Activated CD8-positive, alpha-beta memory T cell treated with anti-CD3 and anti-CD28 coated beads for 36 hours (primary cell): ENCODE results near the gene SOCS3. TPM values are rescaled to one million over a fixed set of nuclear protein-coding genes. Genes with fewer than 3 reads are reported as not detected.

ENCODE experiments used
- CTCF ChIA-PET: fragments of 350-600 bp; sonication (Branson Sonifier 250); formaldehyde crosslinking; loops from one replicate; lab custom pipeline; 2021; ENCODE audit warnings: antibody characterized with exemption; lab: Charles Lee
- POLR2A ChIA-PET: fragments of 350-600 bp; sonication (Branson Sonifier 250); formaldehyde crosslinking; loops from one replicate; lab custom pipeline; 2021; ENCODE audit warnings: antibody characterized with exemption; lab: Charles Lee
- total RNA-seq, 2 experiments: library from RNA; stranded (reverse); gene quantifications; one replicate each; pipeline ENCODE4 v1.2.3, GENCODE V29; 2021

SOCS3 gene
- total RNA-seq, 2 experiments from 2014 or later: 27.8 to 28.6 TPM

- CTCF ChIA-PET: interaction anchor here (1.0 kb wide), 1 partner anchor 14 kb away, joined by 3 read pairs; no protein-coding TSS in a partner anchor
- POLR2A ChIA-PET: interaction anchor here (0.8 to 1.0 kb wide), 3 partner anchors 10 to 27 kb away, joined by 3 to 6 read pairs (median 3); no protein-coding TSS in a partner anchor
These were observed 30.4 kb downstream of the SOCS3 start for GRCh38 chr17:78329263-78330059.

- ChIA-PET CTCF (no interaction called here), POLR2A (interaction anchor here (0.6 kb wide), 1 partner anchor 391 kb away, joined by 3 read pairs; no protein-coding TSS in a partner anchor)
These were observed 32.0 kb downstream of the SOCS3 start for GRCh38 chr17:78327880-78328279.

GRCh38 chr17:78325076-78325687, 34.7 kb downstream of the SOCS3 start:
- ChIA-PET POLR2A (no interaction called here), CTCF (interaction anchor here (1.0 to 1.5 kb wide), 2 partner anchors 10 to 97 kb away, joined by 3 read pairs; no protein-coding TSS in a partner anchor)

GRCh38 chr17:78324391-78325075, 35.3 kb downstream of the SOCS3 start:
- CTCF ChIA-PET: interaction anchor here (1.0 to 1.5 kb wide), 2 partner anchors 10 to 98 kb away, joined by 3 read pairs; no protein-coding TSS in a partner anchor

GRCh38 chr17:78323826-78324390, 36.0 kb downstream of the SOCS3 start:
- ChIA-PET CTCF (no interaction called here), POLR2A (no interaction called here)

More at GRCh38 chr17:78324391-78325075, 35.3 kb downstream of the SOCS3 start:
- POLR2A ChIA-PET: no interaction called here

GRCh38 chr17:78322858-78323455, 36.9 kb downstream of the SOCS3 start:
- POLR2A ChIA-PET: no interaction called here
- CTCF ChIA-PET: no interaction called here

- CTCF ChIA-PET: interaction anchor here (1.5 kb wide), 1 partner anchor 72 kb away, joined by 4 read pairs; no protein-coding TSS in a partner anchor
- POLR2A ChIA-PET: no interaction called here
These were observed 37.5 kb downstream of the SOCS3 start for GRCh38 chr17:78322327-78322857.

GRCh38 chr17:78318843-78319242, 41.0 kb downstream of the SOCS3 start:
- CTCF ChIA-PET: interaction anchor here (1.8 kb wide), 1 partner anchor 13 kb away, joined by 5 read pairs; no protein-coding TSS in a partner anchor
- POLR2A ChIA-PET: no interaction called here

GRCh38 chr17:78318407-78318806, 41.5 kb downstream of the SOCS3 start:
- POLR2A ChIA-PET: no interaction called here
- CTCF ChIA-PET: interaction anchor here (1.8 kb wide), 1 partner anchor 14 kb away, joined by 5 read pairs; no protein-coding TSS in a partner anchor

GRCh38 chr17:78317794-78318400, 42.0 kb downstream of the SOCS3 start:
- ChIA-PET POLR2A (interaction anchor here (0.7 kb wide), 1 partner anchor 28 kb away, joined by 4 read pairs; no protein-coding TSS in a partner anchor), CTCF (interaction anchor here (1.8 kb wide), 1 partner anchor 14 kb away, joined by 5 read pairs; no protein-coding TSS in a partner anchor)

GRCh38 chr17:78316867-78317789, 42.7 kb downstream of the SOCS3 start:
- ChIA-PET POLR2A (interaction anchor here (0.7 to 1.8 kb wide), 2 partner anchors 27 to 39 kb away, joined by 4 read pairs; no protein-coding TSS in a partner anchor), CTCF (interaction anchor here (1.1 to 5.7 kb wide), 4 partner anchors 10 to 44 kb away, joined by 4 to 20 read pairs (median 4); no protein-coding TSS in a partner anchor)

GRCh38 chr17:78316115-78316866, 43.6 kb downstream of the SOCS3 start:
- ChIA-PET CTCF (interaction anchor here (1.1 to 5.7 kb wide), 4 partner anchors 9 to 65 kb away, joined by 4 to 20 read pairs (median 6); no protein-coding TSS in a partner anchor), POLR2A (interaction anchor here (0.9 to 1.8 kb wide), 2 partner anchors 40 to 68 kb away, joined by 3 to 4 read pairs; no protein-coding TSS in a partner anchor)

GRCh38 chr17:78315355-78316114, 44.3 kb downstream of the SOCS3 start:
- POLR2A ChIA-PET: interaction anchor here (0.9 to 1.8 kb wide), 3 partner anchors 41 to 129 kb away, joined by 3 to 4 read pairs (median 3); no protein-coding TSS in a partner anchor
- CTCF ChIA-PET: interaction anchor here (1.0 to 5.7 kb wide), 7 partner anchors 8 to 65 kb away, joined by 3 to 20 read pairs (median 4); no protein-coding TSS in a partner anchor

- ChIA-PET CTCF (interaction anchor here (0.5 to 5.7 kb wide), 9 partner anchors 9 to 389 kb away, joined by 3 to 20 read pairs (median 3); partner anchors contain the start of gene SOCS3), POLR2A (interaction anchor here (0.9 to 1.6 kb wide), 3 partner anchors 46 to 128 kb away, joined by 3 to 5 read pairs (median 3); no protein-coding TSS in a partner anchor)
These were observed 45.1 kb downstream of the SOCS3 start for GRCh38 chr17:78314683-78315354.
